Activated CD4-positive, CD25-positive, alpha-beta regulatory T cell (primary cell): Measurements from ENCODE around the gene ZNF232.
"Not testable (repeated sequence)": the region's sequence is repeated elsewhere in the genome, so short reads cannot be mapped to it uniquely, and the experiment has no call there.

ENCODE experiments used
- DNase-seq, 4 experiments: peaks; one replicate each; lab custom pipeline; 2025; lab: John Stamatoyannopoulos, UW

Gene ZNF232

DNA sequence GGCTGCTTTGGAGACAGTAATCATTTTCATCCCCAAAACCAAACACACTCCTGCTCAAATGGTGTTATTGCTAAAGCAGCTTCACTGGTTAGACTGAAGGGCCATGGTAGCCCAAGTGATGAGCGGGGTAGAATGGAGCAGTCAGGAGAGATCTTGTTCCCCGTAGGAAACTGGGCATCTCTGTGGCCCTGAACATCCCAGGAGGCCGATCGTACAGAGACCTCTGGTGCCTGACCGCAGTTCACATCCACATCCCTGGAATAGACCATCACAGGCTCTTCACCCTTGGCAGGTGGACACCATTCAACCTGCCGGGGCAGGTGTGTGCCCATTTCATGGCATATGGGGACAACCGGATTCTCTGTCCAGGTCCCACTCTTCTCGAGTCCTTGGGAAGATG lies 18.1 kb upstream of the ZNF232 start:
- DNase-seq = not testable (repeated sequence)

DNA sequence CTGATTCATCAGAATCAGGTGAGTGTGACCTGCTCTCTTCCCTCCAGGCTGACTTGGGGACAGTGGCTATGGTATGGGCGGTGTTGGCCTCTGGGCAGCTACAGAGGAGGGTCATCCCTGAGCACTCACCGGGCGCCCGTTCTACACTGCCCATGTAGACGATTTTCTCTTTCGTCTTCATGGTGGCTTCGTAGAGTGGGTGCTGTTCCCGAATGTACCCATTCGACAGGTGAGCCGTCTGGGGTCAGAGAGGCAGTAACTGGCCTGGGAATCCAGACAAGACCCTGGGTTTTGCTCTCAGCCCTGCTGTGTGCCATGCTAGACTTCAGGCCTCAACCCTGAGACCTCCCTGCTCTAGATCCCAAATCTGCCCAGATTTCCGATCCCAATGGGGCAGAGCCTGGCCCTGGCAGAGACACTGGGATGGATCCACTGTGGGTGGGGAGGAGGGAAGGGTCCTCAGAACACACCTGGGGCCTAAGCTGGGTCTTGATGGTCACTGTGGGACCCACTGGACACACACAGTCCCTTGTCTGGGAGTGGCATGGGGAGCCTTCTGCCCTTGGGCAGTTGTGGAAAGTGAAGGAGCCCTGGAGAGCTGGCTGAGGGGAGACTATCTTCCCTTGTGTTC lies 17.3 kb upstream of the ZNF232 start:
- no peak for DNase-seq

DNA sequence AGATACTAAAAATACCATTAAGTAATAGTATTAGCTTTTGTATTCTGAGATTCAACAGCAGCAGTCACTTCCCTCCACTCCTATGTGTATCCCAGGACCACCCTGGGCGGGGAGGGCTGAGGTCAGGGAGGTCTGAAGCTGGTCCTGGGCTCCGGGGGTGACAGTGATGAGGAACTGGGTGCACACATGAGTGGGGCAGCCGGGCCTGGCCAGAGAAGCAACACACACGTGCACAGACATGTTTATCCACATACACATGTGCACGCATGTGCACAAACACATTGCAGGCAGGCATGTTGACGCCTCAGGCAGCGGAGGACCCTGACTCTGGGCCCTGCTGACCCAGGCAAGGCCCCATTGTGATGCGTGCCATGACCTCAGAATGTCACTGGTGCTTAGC lies 16.7 kb upstream of the ZNF232 start:
- DNase-seq = not testable (repeated sequence)

DNA sequence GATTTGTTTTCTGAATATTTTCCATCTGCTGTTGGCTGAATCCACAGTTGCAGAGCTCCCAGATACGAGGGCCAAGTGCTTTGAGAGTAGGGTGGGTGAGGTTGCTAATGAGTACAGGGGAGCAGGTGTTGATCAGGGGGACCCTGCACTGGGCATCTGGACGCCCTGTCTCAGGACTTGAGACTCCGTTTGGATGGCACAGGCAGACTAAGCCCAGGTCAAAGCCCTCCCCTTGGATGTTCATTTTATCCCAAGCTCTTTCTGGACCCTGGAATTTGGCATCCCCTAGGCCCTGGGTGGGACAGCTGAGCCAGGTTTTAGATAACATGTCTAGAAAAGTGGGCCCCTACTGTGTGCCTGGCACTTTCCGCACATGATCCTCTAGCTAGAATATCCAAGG lies 16.2 kb upstream of the ZNF232 start:
- no peak for DNase-seq

DNA sequence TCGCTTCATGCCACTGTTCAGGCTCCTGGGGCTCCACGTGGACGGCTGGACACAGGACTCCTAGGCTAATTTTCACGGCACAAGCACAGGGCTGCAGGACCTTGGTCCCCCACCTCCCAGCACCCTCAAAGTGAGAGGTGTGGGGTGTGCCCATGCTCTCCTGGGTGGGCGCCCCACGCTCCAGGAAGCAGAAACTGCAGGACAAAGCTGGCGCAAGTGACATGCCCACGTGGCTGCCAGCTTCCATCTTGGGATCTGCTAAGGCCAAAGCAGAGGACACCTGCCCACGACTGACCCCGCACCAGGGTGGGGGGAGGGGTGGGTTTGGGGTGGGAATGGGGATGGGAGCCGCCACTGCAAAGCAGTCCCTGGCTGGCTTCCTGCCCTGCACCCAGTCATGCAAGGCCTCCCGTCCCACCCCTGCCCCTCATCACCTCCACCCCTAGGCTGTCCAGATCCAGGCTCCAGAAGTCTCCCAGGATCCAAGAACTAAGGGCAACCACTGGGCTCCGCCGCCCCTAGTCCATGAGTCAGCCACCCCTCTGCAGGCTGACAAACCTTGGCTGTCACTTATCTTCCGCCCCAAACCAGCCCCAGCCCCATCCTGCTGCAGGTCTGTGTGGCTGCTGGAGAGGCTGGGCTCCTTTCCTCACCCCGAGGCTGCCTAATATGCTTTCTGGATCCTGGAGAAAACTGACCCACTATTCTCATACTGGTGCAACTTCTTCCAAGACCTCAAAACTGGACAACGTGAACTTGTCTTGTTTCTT lies 15.2 kb upstream of the ZNF232 start:
- no peak for DNase-seq

DNA sequence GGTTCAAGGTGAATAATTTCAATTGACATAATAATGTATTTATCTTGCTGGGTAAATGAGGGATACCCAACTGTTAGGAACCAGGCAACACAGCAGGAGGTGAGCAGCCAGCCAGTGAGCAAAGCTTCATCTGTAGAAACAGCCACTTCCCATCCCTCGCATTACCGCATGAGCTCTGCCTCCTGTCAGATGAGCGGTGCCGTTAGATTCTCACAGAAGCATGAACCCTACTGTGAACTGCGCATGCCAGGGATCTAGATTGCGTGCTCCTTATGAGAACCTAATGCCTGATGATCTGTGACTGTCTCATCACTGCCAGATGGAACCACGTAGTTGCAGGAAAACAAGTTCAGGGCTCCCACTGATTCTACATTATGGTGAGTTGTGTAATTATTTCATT lies 13.2 kb upstream of the ZNF232 start:
- not testable (repeated sequence) for DNase-seq

DNA sequence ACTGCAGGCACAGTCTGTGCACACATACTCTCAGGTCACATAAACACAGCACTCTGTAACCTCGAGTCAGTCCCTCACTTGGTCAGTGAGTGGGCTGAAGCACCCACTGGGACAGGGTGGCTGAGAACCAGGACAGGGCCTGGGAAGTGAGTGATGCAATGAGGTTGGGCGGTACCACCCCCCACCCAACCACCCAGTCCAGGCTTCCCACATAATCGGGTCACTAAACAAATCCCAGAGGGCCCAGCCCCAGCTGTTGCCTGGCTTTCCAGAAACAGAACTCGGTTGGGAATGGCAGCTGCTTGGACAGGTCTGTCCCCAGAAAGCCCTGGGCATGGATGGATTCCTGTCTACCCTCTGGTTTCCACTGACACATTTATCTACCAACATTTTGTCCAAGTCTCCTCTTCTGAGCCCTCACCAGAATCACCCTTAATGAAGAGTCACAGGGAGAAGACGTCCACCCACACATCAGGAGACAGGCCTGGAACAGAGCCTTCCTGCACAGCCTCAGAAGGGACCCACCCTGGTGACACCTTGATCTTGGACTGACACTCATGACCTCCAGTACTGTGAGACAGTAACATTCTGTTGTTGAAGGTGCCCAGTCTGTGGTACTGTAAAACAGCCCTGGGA lies 12.6 kb upstream of the ZNF232 start:
- DNase-seq = not testable (repeated sequence)

DNA sequence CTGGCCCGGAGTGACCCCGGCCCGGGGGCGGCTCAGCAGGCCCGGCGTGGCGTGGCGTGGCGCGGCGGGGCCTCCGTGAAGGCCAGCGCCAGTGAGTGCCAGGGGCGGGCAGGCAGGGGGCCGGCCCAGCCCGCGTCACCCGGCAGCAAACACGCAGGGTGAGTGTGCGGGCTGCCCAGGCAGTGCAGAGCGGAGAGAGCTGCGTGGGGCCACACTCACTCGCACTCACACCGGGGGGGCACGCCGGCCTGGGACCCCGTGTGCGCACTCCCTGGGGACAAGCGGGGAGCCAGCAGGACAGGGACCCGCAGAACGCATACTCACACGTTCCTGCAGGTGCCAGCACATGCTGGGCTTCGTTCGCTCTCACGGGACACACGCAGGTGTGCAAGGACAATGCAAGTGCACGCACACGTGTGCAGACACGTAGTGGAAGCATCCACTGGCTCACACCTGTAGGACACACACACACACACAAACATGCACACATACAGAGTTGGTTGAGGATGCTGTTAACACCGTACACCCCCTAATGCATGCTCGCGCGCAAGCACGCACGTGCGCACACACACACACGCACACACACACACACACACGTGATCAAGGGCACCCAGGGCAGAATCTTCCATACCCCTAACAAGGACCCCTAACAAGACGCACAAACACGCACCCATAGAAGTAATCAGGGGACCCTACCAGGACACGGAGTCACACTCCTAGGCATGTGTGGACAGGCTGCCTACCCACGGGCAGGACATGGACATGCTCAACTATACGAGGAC lies 11.9 kb upstream of the ZNF232 start:
- no peak for DNase-seq

DNA sequence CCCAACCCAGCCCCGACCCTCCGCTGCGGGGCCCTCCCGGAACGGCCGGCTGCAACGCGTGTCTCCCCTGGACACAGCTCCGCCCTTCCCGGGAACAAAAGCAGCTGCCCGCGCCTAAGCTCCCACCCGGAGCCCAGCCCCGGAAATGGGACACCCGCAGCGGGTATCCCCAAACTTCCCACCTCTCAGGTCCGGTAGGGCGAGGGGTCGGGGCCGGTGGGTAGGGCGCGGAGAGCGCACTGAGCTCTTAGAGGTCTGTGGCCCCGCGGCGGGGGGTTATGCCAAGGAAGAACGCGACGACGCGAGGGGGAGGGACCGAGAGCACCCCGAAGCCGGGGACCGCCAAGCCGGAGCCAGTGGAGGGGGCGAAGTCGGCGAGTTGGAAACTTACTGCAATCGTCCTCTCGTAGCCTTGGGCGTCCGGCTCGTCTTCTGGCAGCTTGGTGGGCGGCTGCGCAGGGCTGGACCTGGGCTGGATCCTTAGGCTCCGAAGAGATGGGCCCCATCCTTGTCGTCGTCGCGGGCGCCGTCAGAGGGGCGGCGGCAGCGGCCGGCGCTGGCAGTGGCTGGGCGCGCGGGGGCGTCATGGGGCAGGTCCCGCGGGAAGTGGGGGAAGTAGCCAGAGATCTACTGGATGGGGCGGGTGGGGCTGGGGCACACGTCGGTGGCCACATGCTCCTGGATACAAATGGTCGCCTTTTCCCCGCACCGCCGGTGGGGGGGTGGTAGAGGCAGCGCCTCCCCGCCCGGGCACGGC lies 11.1 kb upstream of the ZNF232 start:
- DNase-seq = no peak

DNA sequence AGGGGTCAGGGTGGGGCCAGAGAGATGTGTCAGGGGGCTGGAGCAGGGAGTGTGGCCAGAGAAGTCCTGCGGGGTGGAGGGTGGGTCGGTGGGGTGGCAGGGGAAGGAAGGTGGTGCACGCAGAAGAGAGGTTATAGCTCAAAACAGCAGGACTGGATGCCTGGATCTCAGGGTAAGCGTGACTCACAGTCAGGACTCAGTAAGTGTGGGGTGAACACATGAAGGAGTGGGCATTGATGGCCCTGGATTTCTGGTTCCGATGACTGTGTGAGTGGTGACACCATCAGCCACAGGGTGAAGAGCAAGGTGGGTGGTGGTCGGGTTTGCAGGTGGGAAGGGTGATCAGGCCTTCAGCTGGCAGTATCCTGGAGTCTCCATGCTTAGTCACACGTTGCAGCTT lies 10.4 kb upstream of the ZNF232 start:
- not testable (repeated sequence) for DNase-seq

DNA sequence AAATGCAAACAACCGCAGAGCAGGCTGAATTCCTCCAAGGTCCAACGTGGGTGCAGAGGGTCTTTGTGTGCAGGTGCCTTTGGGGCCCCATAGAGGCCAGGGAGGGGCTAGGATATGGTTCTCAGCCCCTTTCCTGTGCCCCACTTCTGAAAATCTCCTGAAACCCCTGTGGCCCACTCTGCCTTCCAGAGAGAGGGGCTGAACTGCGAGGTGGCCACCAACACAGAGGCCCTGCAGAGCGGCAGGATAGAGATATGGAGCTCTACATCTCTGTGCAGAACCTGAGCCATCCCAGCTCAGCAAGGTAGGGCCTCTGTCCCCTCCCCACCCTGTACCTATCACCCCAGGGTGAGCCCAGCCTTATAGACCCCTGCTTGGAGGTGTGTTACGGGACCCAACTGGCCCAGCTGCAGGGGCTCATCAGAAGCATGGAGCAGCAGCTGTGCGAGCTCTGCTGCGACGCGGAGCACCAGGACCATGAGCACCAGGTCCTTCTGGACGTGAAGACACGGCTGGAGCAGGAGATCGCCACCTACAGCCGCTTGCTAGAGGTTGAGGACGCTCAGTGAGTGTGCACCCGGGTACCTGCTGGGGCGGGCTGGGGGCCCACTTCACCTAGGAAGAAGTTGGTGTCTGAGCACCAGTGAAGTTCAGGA lies 9.6 kb upstream of the ZNF232 start:
- no peak for DNase-seq

DNA sequence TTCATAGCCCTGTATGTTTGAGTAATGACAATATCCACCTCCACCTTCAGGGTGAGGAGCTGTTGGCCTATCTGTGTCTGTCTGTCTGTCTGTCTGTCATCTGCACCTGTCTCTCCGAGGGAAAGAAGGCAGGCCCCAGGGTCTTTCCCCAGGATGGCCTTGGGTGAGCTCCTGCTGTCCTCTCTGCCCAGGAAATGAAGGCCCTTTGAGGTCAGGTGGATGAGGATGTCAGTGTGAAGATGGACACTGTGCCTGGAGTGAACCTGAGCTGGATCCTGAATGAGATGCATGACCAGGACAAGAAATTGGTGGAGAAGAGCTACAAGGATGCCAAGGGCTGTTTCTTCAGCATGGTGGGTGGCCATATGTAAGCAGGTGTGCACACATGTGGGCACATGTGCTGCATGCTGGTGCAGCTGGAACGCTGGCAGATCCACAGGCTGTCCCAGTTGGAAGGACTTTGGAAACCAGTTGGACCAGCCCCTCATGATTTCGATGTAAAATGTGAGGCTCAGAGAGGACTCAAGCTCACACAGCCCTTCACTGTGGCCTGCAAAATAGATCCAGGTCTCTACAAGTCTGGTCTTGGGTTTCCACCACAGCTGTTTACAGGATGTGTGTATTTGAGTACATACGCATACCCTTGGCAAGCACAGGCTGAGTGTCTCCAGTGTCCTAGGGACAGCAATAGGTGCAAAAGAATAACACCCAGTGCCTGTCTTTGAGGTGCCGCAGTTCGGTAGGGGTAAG lies 8.9 kb upstream of the ZNF232 start:
- not testable (repeated sequence) for DNase-seq

DNA sequence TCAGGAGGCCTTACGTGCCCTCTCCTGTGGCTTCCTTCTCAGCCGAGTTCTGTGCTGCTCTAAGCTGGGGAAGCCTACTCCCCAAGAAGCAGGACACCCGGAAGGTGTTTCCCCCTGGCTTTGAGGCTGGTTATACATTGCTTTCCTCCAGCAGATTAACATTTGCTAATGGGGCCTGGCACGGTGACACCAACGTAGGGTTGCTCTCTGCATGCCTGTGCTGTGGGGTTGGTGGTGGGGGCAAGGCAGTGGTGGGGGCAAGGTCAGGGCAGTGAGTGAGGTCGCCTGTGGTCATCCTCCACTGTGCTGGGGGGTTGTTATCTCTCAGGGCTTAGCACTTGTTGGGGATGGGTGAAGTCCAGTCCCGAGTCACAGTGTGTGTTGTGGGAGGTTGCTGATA lies 8.4 kb upstream of the ZNF232 start:
- no peak for DNase-seq

DNA sequence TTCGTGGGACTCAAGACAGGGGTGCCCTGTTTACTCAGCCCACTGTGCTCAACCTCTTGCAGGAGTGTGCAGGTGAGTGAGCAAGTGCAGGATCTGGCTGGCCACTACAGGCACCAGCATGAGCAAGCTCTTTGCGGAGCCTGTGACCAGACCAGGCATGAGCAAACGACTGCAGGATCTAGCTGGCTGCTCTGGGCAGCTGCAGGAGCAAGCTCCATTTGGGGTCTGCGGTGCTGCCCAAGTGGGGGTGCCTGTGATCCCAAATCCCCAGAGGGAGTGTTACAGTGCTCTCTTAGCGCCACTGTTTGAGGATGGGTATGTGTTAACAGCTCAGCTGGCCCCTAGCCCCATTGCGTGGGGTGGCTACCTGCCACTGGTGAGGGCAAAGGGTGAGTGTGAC lies 6.5 kb upstream of the ZNF232 start:
- no peak for DNase-seq

DNA sequence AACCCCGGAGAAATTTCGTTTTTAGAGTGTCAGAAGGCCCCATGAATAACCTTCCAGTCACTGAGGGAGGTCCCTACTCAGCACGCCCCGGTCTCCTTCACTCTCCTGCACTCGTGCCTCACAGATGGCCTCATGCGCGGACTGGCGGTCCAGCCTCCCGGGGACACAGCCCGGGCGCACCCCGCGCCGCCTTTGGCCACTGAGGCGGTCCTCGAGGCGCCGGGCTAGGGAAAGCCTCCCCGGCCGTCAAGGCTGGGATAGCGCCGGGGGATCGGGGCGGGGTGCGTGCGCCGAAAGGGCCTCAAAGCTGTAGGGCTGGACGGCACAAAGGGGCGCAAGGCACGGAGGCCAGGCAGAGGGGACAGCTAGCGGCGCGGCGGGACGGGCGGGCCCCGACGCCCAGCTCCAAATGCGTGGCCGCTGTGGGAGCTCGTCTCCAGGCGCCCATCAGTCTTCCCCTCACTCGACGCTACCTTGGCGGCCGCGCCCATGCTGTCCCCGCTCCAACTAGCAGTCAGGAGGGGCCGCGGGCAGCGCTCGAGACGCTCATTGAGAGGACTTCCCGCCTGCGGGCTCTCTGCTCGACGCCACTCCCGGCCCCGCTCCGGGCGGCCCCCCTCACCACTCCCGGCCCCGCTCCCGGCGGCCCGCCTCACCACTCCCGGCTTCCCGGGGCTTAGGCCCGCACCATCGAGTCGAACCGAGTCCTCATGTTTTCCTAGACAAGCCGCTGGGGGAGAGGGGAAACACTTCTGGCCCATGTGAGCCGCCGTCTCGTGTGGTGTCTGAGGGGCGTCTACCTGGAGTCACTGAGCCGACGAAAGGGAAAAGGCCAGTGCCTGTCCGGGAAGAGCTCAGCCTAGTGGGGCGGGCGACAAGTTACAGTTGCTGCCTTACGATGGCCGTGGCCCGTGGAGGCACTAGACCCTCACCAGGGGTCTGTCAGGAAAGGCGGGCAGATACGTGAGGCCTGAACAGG lies 4.3 kb upstream of the ZNF232 start, which contains the start of gene USP6:
Gene USP6 (plus strand): TSS at position 360 of the 979 bp plus-strand sequence. CDS start 14,336 bp downstream, outside the sequence.
- no peak for DNase-seq

DNA sequence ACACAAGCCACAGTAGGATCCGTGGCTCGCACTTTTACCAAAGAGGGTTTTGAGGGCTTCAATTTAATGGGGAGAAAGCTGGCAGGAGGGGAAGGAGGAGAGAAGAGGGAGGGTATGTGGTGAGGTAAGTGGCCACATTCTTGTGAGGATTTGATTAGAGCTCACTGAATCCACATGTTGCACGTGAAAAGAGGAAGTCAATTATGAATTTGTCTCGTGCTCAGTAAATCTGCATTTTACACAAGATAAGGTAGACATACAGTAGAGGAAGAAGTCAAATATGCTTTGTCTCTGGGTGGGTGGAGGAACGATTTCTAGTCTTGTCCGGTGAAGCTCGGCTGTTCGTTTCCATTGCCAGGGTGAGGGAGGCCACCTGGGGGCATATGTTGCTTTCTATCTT lies 862 bp downstream of the ZNF232 start:
- no peak for DNase-seq

DNA sequence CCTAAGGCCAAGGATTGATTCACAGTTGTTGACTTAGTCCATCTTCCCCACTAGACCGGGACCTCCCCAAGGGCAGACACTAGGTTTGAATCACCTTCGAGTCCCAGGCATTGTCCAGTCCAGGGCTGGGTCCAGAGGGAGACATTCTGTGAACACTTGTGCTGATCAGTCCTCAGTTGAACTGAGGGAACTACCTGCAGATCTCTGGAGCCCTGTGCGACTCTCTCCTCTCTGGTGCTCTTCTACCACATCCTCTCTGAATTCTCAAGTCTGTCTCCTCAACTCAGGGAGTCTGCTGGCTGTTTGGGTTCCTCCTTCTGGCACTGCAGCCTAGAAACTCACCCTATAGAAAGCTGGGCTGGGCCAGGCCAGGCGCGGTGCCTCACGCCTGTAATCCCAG lies 10.8 kb downstream of the ZNF232 start:
- no peak for DNase-seq

DNA sequence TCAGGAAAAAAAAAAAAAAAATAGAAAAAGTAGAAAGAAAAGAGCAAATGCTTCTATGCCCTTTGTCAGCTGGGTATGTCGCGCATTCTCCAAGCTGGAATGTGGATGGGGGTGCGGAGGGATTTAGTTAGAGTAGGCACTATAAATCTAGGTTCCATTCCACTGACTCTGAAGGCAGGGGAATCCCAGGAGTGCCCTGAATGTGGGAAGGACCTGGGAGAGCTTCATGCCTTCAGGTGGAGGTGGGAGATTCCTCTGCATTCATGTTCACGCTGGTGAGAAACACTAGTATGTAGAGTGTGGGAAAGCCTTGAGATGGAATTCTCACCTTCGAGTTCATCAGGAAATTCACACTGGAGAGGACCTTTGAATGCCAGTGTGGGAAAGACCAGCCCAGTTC lies 12.4 kb downstream of the ZNF232 start:
- no peak for DNase-seq
